Omental fat pad (tissue), 4 donors: ENCODE data around the gene DDX3X. TPM values are rescaled to one million over a fixed set of nuclear protein-coding genes. Genes with fewer than 3 reads are reported as not detected.

ENCODE experiments used
- ATAC-seq: fragments of 150-250 bp; one replicate; pipeline ENCODE4 v1.9.1; 2016; ENCODE audit warnings: mild to moderate bottlenecking, moderate library complexity; ENCODE audit not compliant: low FRiP score
- DNase-seq: peaks from one replicate; pipeline ENCODE4 v3.0.0-alpha.2; 2019; ENCODE audit warnings: low spot score
- CTCF ChIP-seq, 3 donors: fragments of 450-650 bp; IDR thresholded peaks; one replicate each; pipeline ENCODE4 v1.5.1; 2016 to 2017; ENCODE audit warnings: antibody characterized with exemption in 3 of 3, mild to moderate bottlenecking in 3 of 3, moderate library complexity in 2 of 3
- total RNA-seq, 4 donors: library from RNA; depleted of rRNA; stranded (reverse); fragments of >200 nt; gene quantifications; one replicate each; pipeline ENCODE4 v1.1.0, GENCODE V29; 2016

DDX3X gene
- total RNA-seq, 4 donors from 2014 or later, result 322 to 542 (median 395) TPM

- DNase-seq (no peak), ATAC-seq (no peak)
- no peak for TF ChIP-seq CTCF (IDR thresholded peaks at IDR 0.05)
These were observed 32.5 kb upstream of the DDX3X start for GRCh38 chrX:41301438-41301824.

GRCh38 chrX:41302370-41302769 is 31.6 kb upstream of the DDX3X start:
- DNase-seq (no peak), ATAC-seq (no peak)
- TF ChIP-seq CTCF (IDR thresholded peaks at IDR 0.05), result no peak

- no peak for ATAC-seq
- no peak for TF ChIP-seq CTCF (IDR thresholded peaks at IDR 0.05)
- no peak for DNase-seq
These were observed 30.9 kb upstream of the DDX3X start for GRCh38 chrX:41303013-41303412.

- DNase-seq, result no peak
- no peak for ATAC-seq
- TF ChIP-seq CTCF (IDR thresholded peaks at IDR 0.05), result no peak
These were observed 29.8 kb upstream of the DDX3X start for GRCh38 chrX:41304178-41304577.

- no peak for ATAC-seq
- TF ChIP-seq CTCF (IDR thresholded peaks at IDR 0.05), result no peak
- DNase-seq, result no peak
These were observed 24.9 kb upstream of the DDX3X start for GRCh38 chrX:41308884-41309647.

GRCh38 chrX:41312786-41313185 is 21.2 kb upstream of the DDX3X start:
- DNase-seq (no peak), ATAC-seq (no peak)
- no peak for TF ChIP-seq CTCF (IDR thresholded peaks at IDR 0.05)

GRCh38 chrX:41313419-41313818 is 20.5 kb upstream of the DDX3X start:
- TF ChIP-seq CTCF (IDR thresholded peaks at IDR 0.05), result no peak
- ATAC-seq, result no peak
- DNase-seq, result no peak
